ENCODE measurements around the gene EPB41L1.

DNA sequence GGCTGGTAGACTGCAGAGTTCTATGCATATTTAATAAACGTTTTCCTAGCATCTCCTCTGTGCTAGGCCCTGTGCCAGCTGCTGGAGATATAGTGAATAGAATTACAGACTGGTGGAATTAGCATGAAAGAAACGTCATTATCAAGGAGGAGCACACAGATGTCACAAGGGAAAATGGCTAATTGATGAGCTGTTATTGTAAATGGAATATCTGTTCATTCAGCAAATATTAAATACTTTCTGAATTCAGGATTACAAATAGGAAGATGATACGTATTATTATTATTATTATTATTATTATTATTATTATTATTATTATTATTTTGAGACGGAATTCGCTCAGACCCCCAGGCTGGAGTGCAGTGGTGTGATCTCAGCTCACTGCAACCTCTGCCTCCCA is 82.9 kb downstream of the EPB41L1 start:
- TF ChIP-seq, protein P1, sequence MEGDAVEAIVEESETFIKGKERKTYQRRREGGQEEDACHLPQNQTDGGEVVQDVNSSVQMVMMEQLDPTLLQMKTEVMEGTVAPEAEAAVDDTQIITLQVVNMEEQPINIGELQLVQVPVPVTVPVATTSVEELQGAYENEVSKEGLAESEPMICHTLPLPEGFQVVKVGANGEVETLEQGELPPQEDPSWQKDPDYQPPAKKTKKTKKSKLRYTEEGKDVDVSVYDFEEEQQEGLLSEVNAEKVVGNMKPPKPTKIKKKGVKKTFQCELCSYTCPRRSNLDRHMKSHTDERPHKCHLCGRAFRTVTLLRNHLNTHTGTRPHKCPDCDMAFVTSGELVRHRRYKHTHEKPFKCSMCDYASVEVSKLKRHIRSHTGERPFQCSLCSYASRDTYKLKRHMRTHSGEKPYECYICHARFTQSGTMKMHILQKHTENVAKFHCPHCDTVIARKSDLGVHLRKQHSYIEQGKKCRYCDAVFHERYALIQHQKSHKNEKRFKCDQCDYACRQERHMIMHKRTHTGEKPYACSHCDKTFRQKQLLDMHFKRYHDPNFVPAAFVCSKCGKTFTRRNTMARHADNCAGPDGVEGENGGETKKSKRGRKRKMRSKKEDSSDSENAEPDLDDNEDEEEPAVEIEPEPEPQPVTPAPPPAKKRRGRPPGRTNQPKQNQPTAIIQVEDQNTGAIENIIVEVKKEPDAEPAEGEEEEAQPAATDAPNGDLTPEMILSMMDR (IDR thresholded peaks at IDR 0.05): no peak
- no peak for TF ChIP-seq POLR2A (IDR thresholded peaks at IDR 0.05)

Measured in body of pancreas (tissue), 4 donors.